ENCODE data around the gene EDEM3.

- TF ChIP-seq EZH2 (IDR thresholded peaks at IDR 0.05; ENCODE audit: insufficient read depth, poor library complexity, severe bottlenecking) (no peak), EZH2phosphoT487 (IDR thresholded peaks at IDR 0.05; ENCODE audit: insufficient read depth, low read depth) (no peak)
Observed at GRCh38 chr1:184785529-184785928, 30.9 kb upstream of the EDEM3 start.
